ENCODE results near the gene ARHGAP28. TPM values are rescaled to one million over a fixed set of nuclear protein-coding genes. Genes with fewer than 3 reads are reported as not detected.
A peak's percentile ranks its signal among the peaks of the same experiment; 100 is the strongest.
"Not testable (repeated sequence)": the region's sequence is repeated elsewhere in the genome, so short reads cannot be mapped to it uniquely, and the experiment has no call there.

Gene ARHGAP28
- total RNA-seq, 2 donors from 2014 or later: 20.3 to 22.6 TPM

DNA sequence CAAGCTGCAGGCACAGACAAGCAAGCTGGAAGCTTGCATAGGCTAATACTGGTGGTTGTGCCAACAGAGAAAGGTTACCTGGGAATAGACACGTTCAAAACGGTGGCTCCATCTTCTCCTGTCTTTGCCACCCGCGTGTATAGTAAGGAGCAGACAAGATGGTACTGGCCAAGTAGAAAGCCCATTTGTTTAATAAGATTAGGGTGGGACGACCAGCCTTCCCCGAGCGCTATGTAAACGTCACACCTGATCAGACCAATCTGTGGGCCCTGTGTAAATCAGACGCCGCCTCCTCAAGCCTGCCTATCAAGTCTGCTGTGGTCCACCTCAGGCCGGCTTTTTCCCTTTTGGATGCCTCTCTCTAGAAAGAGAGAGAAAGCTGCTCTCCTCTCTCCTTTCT, 198.8 kb downstream of the ARHGAP28 start:
- Histone ChIP-seq H3K27me3 (replicated peaks; ENCODE audit: insufficient read depth) (no peaks in the 10 kb centered on the region), H3K4me3 (peak overlapping the region in 1 of 2 donors; percentile 25), H3K9me3 (no peaks in the 10 kb centered on the region), H3K4me1 (replicated peaks) (no peaks in the 10 kb centered on the region), H3K27ac (peak overlapping the region in 1 of 2 donors; percentile 60), H3K36me3 (no peaks in the 10 kb centered on the region)
- WGBS: 44% methylated on average over 11 of the region's 11 CpGs
- TF ChIP-seq POLR2AphosphoS5 (IDR thresholded peaks at IDR 0.05) (peak; percentile 51), POLR2A (IDR thresholded peaks at IDR 0.05) (no peak), CTCF (IDR thresholded peaks at IDR 0.05) (no peak)
- DNase-seq (ENCODE audit: low spot score): peak; percentile 43
- intact Hi-C loops (cut with DNase I): no loop called here

GRCh38 chr18:6929370-6930102, 200.0 kb downstream of the ARHGAP28 start:
- DNase-seq (ENCODE audit: low spot score): no peak
- intact Hi-C loops (cut with DNase I): no loop called here
- 96% methylated on average over 45 of the region's 45 CpGs for WGBS
- Histone ChIP-seq H3K27me3 (replicated peaks; ENCODE audit: insufficient read depth) (no peaks in the 10 kb centered on the region), H3K4me3 (no peak overlapping the region), H3K27ac (no peak overlapping the region), H3K36me3 (no peaks in the 10 kb centered on the region), H3K9me3 (no peaks in the 10 kb centered on the region), H3K4me1 (replicated peaks) (no peaks in the 10 kb centered on the region)
- TF ChIP-seq POLR2AphosphoS5 (IDR thresholded peaks at IDR 0.05): no peak
- no peak for TF ChIP-seq POLR2A (IDR thresholded peaks at IDR 0.05)
- TF ChIP-seq CTCF (IDR thresholded peaks at IDR 0.05): no peak

- Histone ChIP-seq H3K36me3 (no peaks in the 10 kb centered on the region), H3K27me3 (replicated peaks; ENCODE audit: insufficient read depth) (no peaks in the 10 kb centered on the region), H3K4me1 (replicated peaks) (no peaks in the 10 kb centered on the region), H3K27ac (no peak overlapping the region), H3K4me3 (no peak overlapping the region), H3K9me3 (no peaks in the 10 kb centered on the region)
- intact Hi-C loops (cut with DNase I): no loop called here
- DNase-seq (ENCODE audit: low spot score): no peak
- TF ChIP-seq POLR2A (IDR thresholded peaks at IDR 0.05) (no peak), CTCF (IDR thresholded peaks at IDR 0.05) (no peak), POLR2AphosphoS5 (IDR thresholded peaks at IDR 0.05) (no peak)
- 97% methylated on average over 1 of the region's 1 CpG for WGBS
Observed at GRCh38 chr18:6934859-6935258, 205.3 kb downstream of the ARHGAP28 start.

- no peak for DNase-seq (ENCODE audit: low spot score)
- 63% methylated on average over 7 of the region's 7 CpGs for WGBS
Observed at GRCh38 chr18:6938003-6938402, 208.5 kb downstream of the ARHGAP28 start.

DNA sequence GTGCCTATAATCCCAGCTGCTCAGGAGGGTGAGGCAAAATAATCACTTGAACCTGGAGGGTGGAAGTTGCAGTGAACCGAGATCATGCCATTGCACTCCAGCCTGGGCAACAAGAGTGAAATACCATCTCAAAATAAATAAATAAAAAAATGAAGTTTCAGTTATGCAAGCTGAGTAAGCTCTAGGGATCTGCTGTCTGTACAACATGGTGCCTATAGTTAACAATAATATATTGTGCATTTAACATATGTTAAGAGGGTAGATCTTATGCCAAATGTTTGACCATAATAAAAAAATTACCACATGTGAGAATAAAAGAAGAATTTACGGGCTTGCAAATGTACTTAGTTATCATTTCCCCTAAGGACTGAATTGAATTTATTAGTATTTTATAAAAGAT, 208.9 kb downstream of the ARHGAP28 start:
- H3K9me3 ChIP-seq; H3K4me1 ChIP-seq (replicated peaks); H3K36me3 ChIP-seq; intact Hi-C loops (cut with DNase I); DNase-seq (ENCODE audit: low spot score); H3K27me3 ChIP-seq (replicated peaks; ENCODE audit: insufficient read depth); H3K4me3 ChIP-seq; H3K27ac ChIP-seq: not testable (repeated sequence)
- 61% methylated on average over 2 of the region's 2 CpGs for WGBS

More at GRCh38 chr18:6938003-6938402, 208.5 kb downstream of the ARHGAP28 start:
- H3K4me1 ChIP-seq (replicated peaks): no peaks in the 10 kb centered on the region
- no peak for TF ChIP-seq POLR2A (IDR thresholded peaks at IDR 0.05)
- TF ChIP-seq CTCF (IDR thresholded peaks at IDR 0.05): no peak
- no peak for TF ChIP-seq POLR2AphosphoS5 (IDR thresholded peaks at IDR 0.05)
- no peak overlapping the region for H3K27ac ChIP-seq
- H3K27me3 ChIP-seq (replicated peaks; ENCODE audit: insufficient read depth): no peaks in the 10 kb centered on the region
- no peaks in the 10 kb centered on the region for H3K9me3 ChIP-seq
- intact Hi-C loops (cut with DNase I): no loop called here
- H3K4me3 ChIP-seq: no peak overlapping the region
- no peaks in the 10 kb centered on the region for H3K36me3 ChIP-seq

Data from prostate gland (tissue), 2 donors.